Esophagus squamous epithelium (tissue), 5 donors: ENCODE data around the gene BIN1. TPM values are rescaled to one million over a fixed set of nuclear protein-coding genes. Genes with fewer than 3 reads are reported as not detected.
A peak's percentile ranks its signal among the peaks of the same experiment; 100 is the strongest.

ENCODE experiments used
- DNase-seq: peaks from one replicate; lab custom pipeline; 2025; lab: John Stamatoyannopoulos, UW
- H3K27ac ChIP-seq, 4 donors: fragments of 200-600 bp; sonication (generic); one replicate each; pipeline ENCODE4 v1.5.1; 2016 to 2019; ENCODE audit warnings: mild to moderate bottlenecking in 1 of 4
- H3K27me3 ChIP-seq, 4 donors: fragments of 200-600 bp; sonication (generic); 1 replicate in 3 of 4; 2 replicates in 1 of 4; pipeline versions ENCODE4 v1.5.1 to v1.6.0; 2017 to 2021; ENCODE audit warnings: antibody characterized with exemption in 1 of 4
- H3K36me3 ChIP-seq, 3 donors: fragments of 200-600 bp; sonication (generic); one replicate each; pipeline ENCODE4 v1.5.1; 2016 to 2019
- H3K4me1 ChIP-seq, 3 donors: fragments of 200-600 bp; sonication (generic); one replicate each; pipeline ENCODE4 v1.5.1; 2017 to 2019
- H3K4me3 ChIP-seq, 4 donors: fragments of 200-600 bp; sonication (generic); 1 replicate in 3 of 4; 2 replicates in 1 of 4; pipeline ENCODE4 v1.5.1; 2016 to 2019; ENCODE audit warnings: mild to moderate bottlenecking in 2 of 4, moderate library complexity in 1 of 4
- H3K9me3 ChIP-seq, 3 donors: fragments of 200-600 bp; sonication (generic); one replicate each; pipeline ENCODE4 v1.5.1; 2016 to 2019
- POLR2A ChIP-seq, 4 donors: fragments of 450-650 bp; IDR thresholded peaks; one replicate each; pipeline ENCODE4 v1.6.1; 2017; ENCODE audit warnings: antibody characterized with exemption in 4 of 4, mild to moderate bottlenecking in 4 of 4, moderate library complexity in 3 of 4
- WGBS, 2 donors: methylation state at CpG; one replicate each; pipeline ENCODE4 v1.1.5; 2018; 5-methylcytosine and 5-hydroxymethylcytosine counted together
- intact Hi-C: fragments of 100-400 bp; cut with DNase I; formaldehyde crosslinking; loops from one replicate; pipeline ENCODE4 v1.15.0; 2022
- total RNA-seq, 4 donors: library from RNA; depleted of rRNA; stranded (reverse); fragments of >200 nt; gene quantifications; one replicate each; pipeline ENCODE4 v1.1.0, GENCODE V29; 2016
- TF ChIP-seq, protein P1 (sequence below), 6 experiments: fragments of 450-650 bp in 4 of 6; fragments of 200-600 bp in 2 of 6; sonication (generic) in 2 of 6; IDR thresholded peaks; one replicate each; pipeline ENCODE4 v1.5.1; 2016 to 2019; ENCODE audit warnings: antibody characterized with exemption in 6 of 6, mild to moderate bottlenecking in 4 of 6, moderate library complexity in 4 of 6
- donor health status: DM: yes; HTN: yes; CAD: no.

Gene BIN1
- total RNA-seq, 4 donors from 2014 or later: 10.8 to 23.3 (median 15.5) TPM

DNA sequence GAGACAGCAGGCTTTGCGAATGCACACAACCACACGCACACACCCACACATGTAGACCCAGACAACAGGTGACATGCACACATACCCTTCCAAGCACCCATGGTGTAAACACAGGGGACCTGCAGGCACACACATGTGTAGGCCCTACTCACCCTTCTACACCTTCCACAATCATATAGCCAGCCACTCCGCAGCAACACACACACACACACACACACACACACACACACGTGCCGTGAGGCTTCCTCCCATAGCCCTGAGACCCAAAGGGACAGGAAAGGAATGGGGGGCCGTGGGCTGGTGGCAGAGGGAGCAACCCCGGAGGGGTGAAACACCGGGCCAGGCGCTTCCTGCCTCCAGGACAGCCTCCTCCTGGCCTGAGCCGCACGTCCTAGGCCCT lies 37.4 kb downstream of the BIN1 start:
- Histone ChIP-seq H3K27me3 (no peaks in the 10 kb centered on the region), H3K36me3 (peaks cover 0 to 13% (median 4%) of the 10 kb centered on the region in 3 donors), H3K27ac (peak overlapping the region in 1 of 4 donors; percentile 86), H3K4me1 (peaks cover 14 to 61% (median 36%) of the 10 kb centered on the region in 3 donors), H3K9me3 (no peaks in the 10 kb centered on the region), H3K4me3 (no peak overlapping the region)
- DNase-seq: no peak
- 60 to 100% methylated on average over 1 to 4 of the region's 11 CpGs for WGBS, 2 donors
- TF ChIP-seq, protein P1, sequence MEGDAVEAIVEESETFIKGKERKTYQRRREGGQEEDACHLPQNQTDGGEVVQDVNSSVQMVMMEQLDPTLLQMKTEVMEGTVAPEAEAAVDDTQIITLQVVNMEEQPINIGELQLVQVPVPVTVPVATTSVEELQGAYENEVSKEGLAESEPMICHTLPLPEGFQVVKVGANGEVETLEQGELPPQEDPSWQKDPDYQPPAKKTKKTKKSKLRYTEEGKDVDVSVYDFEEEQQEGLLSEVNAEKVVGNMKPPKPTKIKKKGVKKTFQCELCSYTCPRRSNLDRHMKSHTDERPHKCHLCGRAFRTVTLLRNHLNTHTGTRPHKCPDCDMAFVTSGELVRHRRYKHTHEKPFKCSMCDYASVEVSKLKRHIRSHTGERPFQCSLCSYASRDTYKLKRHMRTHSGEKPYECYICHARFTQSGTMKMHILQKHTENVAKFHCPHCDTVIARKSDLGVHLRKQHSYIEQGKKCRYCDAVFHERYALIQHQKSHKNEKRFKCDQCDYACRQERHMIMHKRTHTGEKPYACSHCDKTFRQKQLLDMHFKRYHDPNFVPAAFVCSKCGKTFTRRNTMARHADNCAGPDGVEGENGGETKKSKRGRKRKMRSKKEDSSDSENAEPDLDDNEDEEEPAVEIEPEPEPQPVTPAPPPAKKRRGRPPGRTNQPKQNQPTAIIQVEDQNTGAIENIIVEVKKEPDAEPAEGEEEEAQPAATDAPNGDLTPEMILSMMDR (IDR thresholded peaks at IDR 0.05): no peak
- TF ChIP-seq POLR2A (IDR thresholded peaks at IDR 0.05): no peak
- intact Hi-C loops: no loop called here

DNA sequence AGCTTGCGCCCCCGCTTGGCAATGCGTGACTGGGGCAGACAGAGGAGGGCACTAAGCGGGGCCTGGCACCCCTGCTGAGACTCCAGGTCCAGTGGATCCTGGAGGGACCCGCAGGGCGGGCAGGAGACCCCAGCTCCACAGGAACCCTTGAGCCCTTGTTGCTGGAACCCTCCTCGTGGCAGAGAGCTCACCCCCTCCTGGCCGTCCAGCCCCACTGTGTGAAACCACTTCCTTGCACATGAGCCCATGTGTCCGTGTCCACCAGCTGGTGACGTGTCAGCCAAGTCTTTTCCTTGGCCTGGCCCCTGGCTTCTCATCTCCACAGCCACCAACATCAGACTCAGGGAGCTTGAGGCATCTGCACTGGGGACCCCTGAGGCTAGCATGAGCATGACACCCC lies 38.0 kb downstream of the BIN1 start:
- peaks cover 0 to 13% (median 4%) of the 10 kb centered on the region in 3 donors for H3K36me3 ChIP-seq
- H3K27me3 ChIP-seq: no peaks in the 10 kb centered on the region
- H3K4me1 ChIP-seq: peaks cover 19 to 61% (median 41%) of the 10 kb centered on the region in 3 donors
- TF ChIP-seq, protein P1 (IDR thresholded peaks at IDR 0.05): no peak
- no peak for TF ChIP-seq POLR2A (IDR thresholded peaks at IDR 0.05)
- no peaks in the 10 kb centered on the region for H3K9me3 ChIP-seq
- H3K4me3 ChIP-seq: no peak overlapping the region
- WGBS, 2 donors: 80% methylated on average over 2 of the region's 10 CpGs; no CpG with 5 or more reads in 1 of the 2 donors
- DNase-seq: no peak
- intact Hi-C loops: no loop called here
- H3K27ac ChIP-seq: peak overlapping the region in 1 of 4 donors; percentile 86

- Histone ChIP-seq H3K36me3 (peaks cover 0 to 13% (median 4%) of the 10 kb centered on the region in 3 donors), H3K4me3 (no peak overlapping the region), H3K4me1 (peaks cover 20 to 60% (median 42%) of the 10 kb centered on the region in 3 donors), H3K9me3 (no peaks in the 10 kb centered on the region), H3K27me3 (no peaks in the 10 kb centered on the region), H3K27ac (peak overlapping the region in 3 of 4 donors; percentile 57 to 86 (median 73))
- intact Hi-C loops: no loop called here
- no peak for DNase-seq
- 87 to 88% methylated on average over 9 to 14 of the region's 20 CpGs for WGBS, 2 donors
- TF ChIP-seq POLR2A (IDR thresholded peaks at IDR 0.05): no peak
- TF ChIP-seq, protein P1 (IDR thresholded peaks at IDR 0.05): no peak
Observed at GRCh38 chr2:127068351-127068741, 38.6 kb downstream of the BIN1 start.

DNA sequence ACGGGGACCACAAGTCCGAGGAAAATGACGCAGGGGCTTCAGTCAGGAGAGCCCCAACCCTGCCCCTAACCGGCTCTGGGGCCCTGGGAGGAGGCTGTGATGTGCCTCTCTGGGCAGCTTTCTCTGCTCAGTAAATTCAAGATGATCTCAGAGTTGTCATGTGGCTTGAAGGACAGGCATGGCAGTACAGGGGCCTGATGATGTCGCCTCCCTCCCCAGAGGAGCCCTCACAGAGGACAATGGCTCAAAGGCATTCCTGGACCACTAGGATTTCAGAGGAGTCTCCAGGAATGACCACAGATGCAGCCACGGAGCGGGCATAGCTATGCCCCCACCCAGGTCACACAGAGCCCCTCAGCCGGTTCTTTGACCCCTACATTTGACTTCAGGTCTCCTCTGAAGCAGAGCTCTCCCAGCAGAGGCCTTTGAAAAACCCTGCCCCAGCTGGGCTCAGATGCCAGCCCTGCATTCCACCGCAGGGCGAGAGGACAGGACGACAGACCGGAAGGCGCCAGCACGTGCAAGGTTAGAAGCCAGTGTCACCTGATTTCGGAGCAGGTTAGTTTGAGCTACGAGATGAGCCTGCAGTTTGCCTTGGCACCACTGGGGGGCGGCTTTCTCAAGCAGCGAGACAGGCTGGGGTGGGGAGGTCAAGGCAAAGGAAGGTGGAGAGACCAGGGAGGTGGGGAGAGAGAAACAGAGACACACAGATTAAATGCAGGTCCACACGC lies 39.2 kb downstream of the BIN1 start:
- TF ChIP-seq, protein P1 (IDR thresholded peaks at IDR 0.05): peak; percentile 68 to 78 (median 72)
- TF ChIP-seq POLR2A (IDR thresholded peaks at IDR 0.05): no peak
- peak overlapping the region; percentile 43 to 86 (median 65) for H3K27ac ChIP-seq
- 54 to 65% methylated on average over 7 to 10 of the region's 19 CpGs for WGBS, 2 donors
- peaks cover 0 to 13% (median 4%) of the 10 kb centered on the region in 3 donors for H3K36me3 ChIP-seq
- no peak overlapping the region for H3K4me3 ChIP-seq
- no peaks in the 10 kb centered on the region for H3K27me3 ChIP-seq
- H3K9me3 ChIP-seq: no peaks in the 10 kb centered on the region
- intact Hi-C loops: no loop called here
- peaks cover 20 to 55% (median 39%) of the 10 kb centered on the region in 3 donors for H3K4me1 ChIP-seq
- no peak for DNase-seq

DNA sequence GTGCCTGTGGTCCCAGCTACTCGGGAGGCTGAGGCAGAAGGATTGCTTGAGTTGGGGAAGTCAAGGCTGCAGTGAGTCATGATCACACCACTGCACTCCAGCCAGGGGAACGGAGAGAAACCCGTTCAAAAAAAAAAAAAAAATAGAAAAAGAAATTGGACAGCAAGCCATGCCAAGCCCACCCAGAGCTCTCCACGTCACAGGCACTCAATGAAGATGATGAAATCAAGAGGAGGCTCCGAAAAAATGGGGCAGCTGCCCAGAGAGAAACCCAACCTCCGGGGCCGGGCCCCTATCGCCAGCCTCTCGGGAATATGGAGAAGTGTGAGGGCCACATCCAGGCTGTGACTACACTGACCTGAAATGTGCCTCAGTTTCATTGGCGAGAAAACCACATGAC lies 40.0 kb downstream of the BIN1 start:
- TF ChIP-seq POLR2A (IDR thresholded peaks at IDR 0.05): no peak
- TF ChIP-seq, protein P1 (IDR thresholded peaks at IDR 0.05): no peak
- no peak overlapping the region for H3K4me3 ChIP-seq
- DNase-seq: no peak
- WGBS, 2 donors: 53 to 56% methylated on average over 10 of the region's 10 CpGs
- intact Hi-C loops: no loop called here
- H3K27ac ChIP-seq: peak overlapping the region; percentile 43 to 88 (median 76)
- H3K9me3 ChIP-seq: no peaks in the 10 kb centered on the region
- H3K36me3 ChIP-seq: peaks cover 0 to 14% (median 4%) of the 10 kb centered on the region in 3 donors
- H3K27me3 ChIP-seq: no peaks in the 10 kb centered on the region
- H3K4me1 ChIP-seq: peaks cover 20 to 54% (median 38%) of the 10 kb centered on the region in 3 donors
